ENCODE data around the gene ADGRF4. TPM values are rescaled to one million over a fixed set of nuclear protein-coding genes. Genes with fewer than 3 reads are reported as not detected.

Gene ADGRF4
- total RNA-seq, 6 experiments from 2014 or later = not detected

DNA sequence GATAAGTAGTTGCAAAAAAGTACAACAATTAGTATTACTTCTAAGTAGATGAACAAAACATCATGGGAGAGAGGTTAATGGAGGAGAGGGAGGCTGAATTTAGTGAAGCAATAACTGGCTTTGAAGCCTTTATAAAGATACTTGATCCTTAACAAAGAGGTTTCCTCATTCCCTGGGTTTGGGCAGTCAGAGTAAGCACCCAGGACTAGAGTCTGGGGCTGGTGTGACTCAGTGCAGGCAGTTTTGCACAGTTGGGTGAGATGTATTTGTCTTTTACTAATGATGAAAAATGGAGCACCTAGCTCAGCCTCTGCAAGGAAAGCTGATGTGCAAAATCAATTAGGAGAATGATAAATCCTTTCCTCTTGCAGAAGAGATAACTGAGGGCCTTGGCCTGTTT lies 71.6 kb downstream of the ADGRF4 start:
- Mint-ChIP-seq H3K9me3 (no peaks in the 10 kb centered on the region), H3K4me1 (ENCODE audit: low read depth) (no peaks in the 10 kb centered on the region), H3K27me3 (ENCODE audit: insufficient read depth) (peaks cover 3% of the 10 kb centered on the region; the same call in 1 of the 2 replicates), H3K4me3 (no peak overlapping the region), H3K36me3 (ENCODE audit: low read depth) (no peaks in the 10 kb centered on the region), H3K27ac (no peak overlapping the region)
- TF ChIP-seq, protein P1, sequence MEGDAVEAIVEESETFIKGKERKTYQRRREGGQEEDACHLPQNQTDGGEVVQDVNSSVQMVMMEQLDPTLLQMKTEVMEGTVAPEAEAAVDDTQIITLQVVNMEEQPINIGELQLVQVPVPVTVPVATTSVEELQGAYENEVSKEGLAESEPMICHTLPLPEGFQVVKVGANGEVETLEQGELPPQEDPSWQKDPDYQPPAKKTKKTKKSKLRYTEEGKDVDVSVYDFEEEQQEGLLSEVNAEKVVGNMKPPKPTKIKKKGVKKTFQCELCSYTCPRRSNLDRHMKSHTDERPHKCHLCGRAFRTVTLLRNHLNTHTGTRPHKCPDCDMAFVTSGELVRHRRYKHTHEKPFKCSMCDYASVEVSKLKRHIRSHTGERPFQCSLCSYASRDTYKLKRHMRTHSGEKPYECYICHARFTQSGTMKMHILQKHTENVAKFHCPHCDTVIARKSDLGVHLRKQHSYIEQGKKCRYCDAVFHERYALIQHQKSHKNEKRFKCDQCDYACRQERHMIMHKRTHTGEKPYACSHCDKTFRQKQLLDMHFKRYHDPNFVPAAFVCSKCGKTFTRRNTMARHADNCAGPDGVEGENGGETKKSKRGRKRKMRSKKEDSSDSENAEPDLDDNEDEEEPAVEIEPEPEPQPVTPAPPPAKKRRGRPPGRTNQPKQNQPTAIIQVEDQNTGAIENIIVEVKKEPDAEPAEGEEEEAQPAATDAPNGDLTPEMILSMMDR (IDR thresholded peaks at IDR 0.05) = no peak
- DNase-seq = no peak

Other genes with a start within 250 kb of the ADGRF4 start
- gene CD2AP, start 220.8 kb upstream of the ADGRF4 start, total RNA-seq (2021; fragmentation: NEBNext Ultra II Directional; extraction: Animal tissue kit (Norgen Biotek cat#: 25700)) = 10 to 100 TPM; 18.1 to 23.0 (median 20.9) TPM
- gene OPN5, start 83.5 kb downstream of the ADGRF4 start, total RNA-seq (2021; fragmentation: NEBNext Ultra II Directional; extraction: Animal tissue kit (Norgen Biotek cat#: 25700)) = not detected